Activated T-cell treated with anti-CD3 and anti-CD28 coated beads, Interleukin-2, amount 50 U/mL, for 4 hours (primary cell): ENCODE measurements around the gene SPART. TPM values are rescaled to one million over a fixed set of nuclear protein-coding genes. Genes with fewer than 3 reads are reported as not detected.

Source experiments
- ATAC-seq, 2 donors: fragments of 200-7000 bp; cut with Tn5 transposase; one replicate each; pipeline ENCODE4 v1.10.0; 2021
- DNase-seq: peaks from one replicate; pipeline ENCODE4 v3.0.0-alpha.2; 2020
- H3K27me3 Mint-ChIP-seq: one replicate; pipeline ENCODE4 v1.8.0; 2021; ENCODE audit warnings: low read depth, mixed read lengths
- H3K36me3 Mint-ChIP-seq: one replicate; pipeline ENCODE4 v1.8.0; 2022; ENCODE audit warnings: mixed read lengths; ENCODE audit not compliant: insufficient read depth
- H3K4me1 Mint-ChIP-seq: one replicate; pipeline ENCODE4 v1.8.0; 2021; ENCODE audit warnings: low read depth, mixed read lengths
- H3K4me3 Mint-ChIP-seq: one replicate; pipeline ENCODE4 v1.8.0; 2021; ENCODE audit warnings: mild to moderate bottlenecking, moderate library complexity, mixed read lengths
- H3K9me3 Mint-ChIP-seq: one replicate; pipeline ENCODE4 v1.8.0; 2021; ENCODE audit warnings: mixed read lengths
- total RNA-seq, 3 donors: library from RNA; stranded (reverse); gene quantifications; one replicate each; pipeline ENCODE4 v1.2.1, GENCODE V29; 2021

SPART gene
- total RNA-seq, 3 donors from 2014 or later: 28.5 to 32.8 (median 30.6) TPM

GRCh38 chr13:36275190-36276002, 70.8 kb downstream of the SPART start:
- H3K4me3 Mint-ChIP-seq: no peak overlapping the region
- no peaks in the 10 kb centered on the region for H3K36me3 Mint-ChIP-seq
- DNase-seq (no peak), ATAC-seq (no peak)
- no peaks in the 10 kb centered on the region for H3K9me3 Mint-ChIP-seq
- H3K4me1 Mint-ChIP-seq: no peaks in the 10 kb centered on the region
- peaks cover 3% of the 10 kb centered on the region for H3K27me3 Mint-ChIP-seq

- H3K4me1 Mint-ChIP-seq: no peaks in the 10 kb centered on the region
- H3K36me3 Mint-ChIP-seq: no peaks in the 10 kb centered on the region
- H3K9me3 Mint-ChIP-seq: no peaks in the 10 kb centered on the region
- ATAC-seq (no peak), DNase-seq (no peak)
- H3K27me3 Mint-ChIP-seq: peaks cover 3% of the 10 kb centered on the region
- no peak overlapping the region for H3K4me3 Mint-ChIP-seq
Measured at GRCh38 chr13:36273431-36273830, 72.8 kb downstream of the SPART start.

GRCh38 chr13:36261976-36262375, 84.2 kb downstream of the SPART start:
- Mint-ChIP-seq H3K27me3 (peaks cover 3% of the 10 kb centered on the region), H3K4me1 (no peaks in the 10 kb centered on the region), H3K36me3 (no peaks in the 10 kb centered on the region), H3K9me3 (no peaks in the 10 kb centered on the region), H3K4me3 (no peak overlapping the region)
- DNase-seq: no peak
- ATAC-seq: no peak

- Mint-ChIP-seq H3K27me3 (peaks cover under 1% of the 10 kb centered on the region), H3K36me3 (no peaks in the 10 kb centered on the region), H3K4me1 (no peaks in the 10 kb centered on the region), H3K4me3 (no peak overlapping the region), H3K9me3 (no peaks in the 10 kb centered on the region)
- DNase-seq: no peak
- ATAC-seq: no peak
Measured at GRCh38 chr13:36261011-36261410, 85.2 kb downstream of the SPART start.

GRCh38 chr13:36259361-36260137, 86.6 kb downstream of the SPART start:
- Mint-ChIP-seq H3K4me1 (no peaks in the 10 kb centered on the region), H3K27me3 (peaks cover 2% of the 10 kb centered on the region), H3K4me3 (no peak overlapping the region), H3K9me3 (no peaks in the 10 kb centered on the region), H3K36me3 (no peaks in the 10 kb centered on the region)
- ATAC-seq (no peak), DNase-seq (no peak)

- H3K9me3 Mint-ChIP-seq: no peaks in the 10 kb centered on the region
- ATAC-seq: no peak
- no peak for DNase-seq
- H3K36me3 Mint-ChIP-seq: no peaks in the 10 kb centered on the region
- H3K4me1 Mint-ChIP-seq: no peaks in the 10 kb centered on the region
- no peak overlapping the region for H3K4me3 Mint-ChIP-seq
- peaks cover 2% of the 10 kb centered on the region for H3K27me3 Mint-ChIP-seq
Measured at GRCh38 chr13:36258831-36259230, 87.4 kb downstream of the SPART start.

Other genes starting within 250 kb of the SPART start
- not detected for gene DCLK1, start 215.0 kb downstream of the SPART start, total RNA-seq
- not detected for gene SOHLH2, start 131.8 kb downstream of the SPART start, total RNA-seq
- gene CCDC169, start 48.6 kb downstream of the SPART start, total RNA-seq: under 1 TPM in 1 of 3 donors, not detected in 2; 0.76 TPM
- gene CCNA1, start 86.1 kb upstream of the SPART start, total RNA-seq: not detected